Activated T-helper 1 cell treated with anti-CD3 and anti-CD28 coated beads, Interleukin-12 subunit alpha, Interleukin-12 subunit beta, Interleukin-2, Interleukin-4 antibody, amounts not matched to agents 30 ng/mL and 10 ng/mL and 1 ng/mL, durations not matched to agents 14 hours and 24 hours and 36 hours (primary cell): Measurements from ENCODE around the gene CEP20. TPM values are rescaled to one million over a fixed set of nuclear protein-coding genes. Genes with fewer than 3 reads are reported as not detected.

Experiments
- DNase-seq: peaks from one replicate; pipeline ENCODE4 v3.0.0; 2021; ENCODE audit warnings: low spot score
- H3K27ac Mint-ChIP-seq: one replicate; pipeline ENCODE4 v1.8.0; 2021; ENCODE audit warnings: mild to moderate bottlenecking, mixed read lengths
- H3K27me3 Mint-ChIP-seq: one replicate; pipeline ENCODE4 v1.8.0; 2022; ENCODE audit warnings: mild to moderate bottlenecking, moderate library complexity, mixed read lengths; ENCODE audit not compliant: insufficient read depth
- H3K36me3 Mint-ChIP-seq: one replicate; pipeline ENCODE4 v1.8.0; 2021; ENCODE audit warnings: low read depth, mixed read lengths
- H3K4me1 Mint-ChIP-seq: one replicate; pipeline ENCODE4 v1.8.0; 2021; ENCODE audit warnings: low read depth, mixed read lengths
- H3K4me3 Mint-ChIP-seq: one replicate; pipeline ENCODE4 v1.8.0; 2021; ENCODE audit warnings: mild to moderate bottlenecking, moderate library complexity, mixed read lengths
- H3K9me3 Mint-ChIP-seq: one replicate; pipeline ENCODE4 v1.8.0; 2021; ENCODE audit warnings: mixed read lengths
- intact Hi-C: fragments of 100-400 bp; cut with micrococcal nuclease; formaldehyde crosslinking; loops from one replicate; pipeline ENCODE4 v1.15.1; 2024
- total RNA-seq: library from RNA; stranded (reverse); gene quantifications from 2 replicates; pipeline ENCODE4 v1.2.3, GENCODE V29; 2022

Gene CEP20
- total RNA-seq, 1 donor from 2014 or later = 50.2 TPM

DNA sequence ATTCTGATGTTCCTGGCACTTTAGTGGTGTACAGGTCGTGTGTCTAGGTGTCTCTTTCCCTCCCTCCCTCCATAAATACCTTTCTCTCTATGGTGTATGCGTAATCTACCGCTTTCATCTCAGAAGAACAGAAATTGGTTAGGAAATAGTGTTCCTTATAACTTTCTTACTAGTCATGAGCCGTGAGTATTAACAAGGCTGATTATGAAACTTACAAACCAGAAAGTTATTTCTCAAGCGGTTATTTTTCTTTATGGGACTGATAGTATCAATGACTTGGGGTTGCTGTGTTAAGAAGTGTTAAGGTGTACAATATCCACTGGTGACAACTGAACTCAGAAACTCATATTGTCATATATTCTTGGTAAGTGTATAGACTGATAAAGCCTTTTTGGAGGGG, 18.4 kb downstream of the CEP20 start:
- no peak overlapping the region for H3K27ac Mint-ChIP-seq
- peaks cover 34% of the 10 kb centered on the region for H3K36me3 Mint-ChIP-seq
- H3K27me3 Mint-ChIP-seq = no peaks in the 10 kb centered on the region
- H3K4me1 Mint-ChIP-seq = peaks cover 6% of the 10 kb centered on the region
- no peaks in the 10 kb centered on the region for H3K9me3 Mint-ChIP-seq
- no peak overlapping the region for H3K4me3 Mint-ChIP-seq
- DNase-seq = no peak
- intact Hi-C loops = no loop called here

- H3K36me3 Mint-ChIP-seq = peaks cover 24% of the 10 kb centered on the region
- peaks cover 3% of the 10 kb centered on the region for H3K27me3 Mint-ChIP-seq
- H3K27ac Mint-ChIP-seq = no peak overlapping the region
- DNase-seq = no peak
- no peaks in the 10 kb centered on the region for H3K4me1 Mint-ChIP-seq
- H3K9me3 Mint-ChIP-seq = no peaks in the 10 kb centered on the region
- intact Hi-C loops = no loop called here
- no peak overlapping the region for H3K4me3 Mint-ChIP-seq
Observed at GRCh38 chr16:15866451-15866850, 22.0 kb downstream of the CEP20 start.

DNA sequence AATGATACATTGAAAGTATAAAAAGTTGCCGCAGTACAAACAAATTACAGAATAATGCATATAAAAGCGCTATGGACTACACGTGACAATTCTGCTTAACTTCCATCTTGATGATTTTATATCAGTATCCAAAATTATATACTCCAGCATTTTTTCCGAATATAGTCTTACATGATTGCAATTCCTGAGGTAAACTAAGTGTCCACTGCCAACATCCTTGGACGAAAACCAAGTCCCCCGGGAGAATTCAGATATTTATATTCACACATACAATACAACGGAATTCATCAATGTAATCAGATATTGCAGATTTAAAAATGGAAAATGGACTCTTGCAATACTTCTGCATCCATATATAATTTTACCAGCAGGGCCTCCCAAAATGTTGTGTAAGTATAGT, 22.7 kb downstream of the CEP20 start:
- intact Hi-C loops = no loop called here
- Mint-ChIP-seq H3K4me1 (no peaks in the 10 kb centered on the region), H3K27me3 (peaks cover 4% of the 10 kb centered on the region), H3K36me3 (peaks cover 24% of the 10 kb centered on the region), H3K4me3 (no peak overlapping the region), H3K9me3 (no peaks in the 10 kb centered on the region), H3K27ac (no peak overlapping the region)
- DNase-seq = no peak

- intact Hi-C loops = no loop called here
- H3K27ac Mint-ChIP-seq = no peak overlapping the region
- H3K4me3 Mint-ChIP-seq = no peak overlapping the region
Observed at GRCh38 chr16:15864939-15865338, 23.5 kb downstream of the CEP20 start.

DNA sequence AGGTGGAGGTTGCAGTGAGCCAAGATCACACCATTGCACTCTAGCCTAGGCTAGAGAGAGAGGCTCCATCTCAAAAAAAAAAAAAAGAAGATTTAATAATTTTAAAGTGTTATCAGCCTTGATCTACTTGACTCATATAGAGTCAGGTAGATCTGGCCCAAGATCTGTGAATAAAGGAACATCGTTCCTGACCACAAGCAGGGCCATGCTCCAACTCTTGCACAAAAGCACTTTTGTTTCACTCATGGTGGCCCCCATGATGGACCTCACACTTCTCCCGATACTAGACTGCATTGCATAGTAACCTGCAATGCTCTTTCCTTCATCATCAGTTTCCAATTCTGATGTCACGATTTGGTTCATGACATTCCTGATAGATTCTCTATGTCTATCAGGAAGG, 26.4 kb downstream of the CEP20 start:
- intact Hi-C loops = no loop called here
- peaks cover 10% of the 10 kb centered on the region for H3K36me3 Mint-ChIP-seq

More at GRCh38 chr16:15864939-15865338, 23.5 kb downstream of the CEP20 start:
- H3K27me3 Mint-ChIP-seq = peaks cover 4% of the 10 kb centered on the region
- H3K4me1 Mint-ChIP-seq = no peaks in the 10 kb centered on the region
- peaks cover 20% of the 10 kb centered on the region for H3K36me3 Mint-ChIP-seq
- DNase-seq = no peak
- no peaks in the 10 kb centered on the region for H3K9me3 Mint-ChIP-seq

DNA sequence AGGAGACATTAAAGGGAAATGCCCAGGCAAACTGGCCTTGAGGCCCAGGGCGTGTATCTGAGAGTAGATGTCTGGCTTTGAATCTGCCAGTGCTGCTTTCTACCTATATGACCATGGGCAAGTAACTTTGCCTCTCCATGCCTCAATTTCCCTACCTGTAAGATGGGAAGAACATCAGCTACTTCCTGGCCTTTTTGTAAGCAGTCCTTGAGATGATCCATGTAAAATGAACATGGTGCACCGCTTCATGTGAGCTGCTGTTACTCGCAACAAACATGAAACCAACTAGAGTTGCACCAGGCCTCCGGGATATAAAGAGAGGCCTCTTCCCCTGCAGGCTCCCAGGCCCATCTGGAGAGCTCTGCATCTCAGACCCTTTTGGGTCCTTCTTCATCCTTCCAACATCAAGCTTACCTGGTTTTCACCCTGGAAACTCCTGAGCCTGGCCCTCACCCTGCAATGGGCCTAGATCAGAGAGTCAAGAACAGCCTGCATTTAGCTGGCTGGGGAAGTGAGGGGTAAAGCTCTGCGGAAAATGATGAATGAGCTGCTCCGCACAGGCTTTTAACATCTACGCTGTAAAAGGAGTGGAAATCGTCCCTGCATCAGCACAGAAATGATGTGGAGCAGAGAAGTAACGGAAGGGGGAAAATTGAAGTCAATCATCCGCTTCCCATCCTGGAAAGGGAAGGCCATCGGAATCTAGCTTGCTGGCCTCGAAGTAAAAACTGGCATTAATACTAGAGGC, 29.3 kb downstream of the CEP20 start:
- H3K27me3 Mint-ChIP-seq = peaks cover 39% of the 10 kb centered on the region
- H3K9me3 Mint-ChIP-seq = no peaks in the 10 kb centered on the region
- intact Hi-C loops = no loop called here
- H3K27ac Mint-ChIP-seq = no peak overlapping the region
- no peak overlapping the region for H3K4me3 Mint-ChIP-seq
- H3K4me1 Mint-ChIP-seq = peaks cover 7% of the 10 kb centered on the region
- DNase-seq = no peak
- H3K36me3 Mint-ChIP-seq = no peaks in the 10 kb centered on the region

More for the DNA sequence above, 26.4 kb downstream of the CEP20 start:
- peaks cover 7% of the 10 kb centered on the region for H3K4me1 Mint-ChIP-seq
- peaks cover 18% of the 10 kb centered on the region for H3K27me3 Mint-ChIP-seq
- no peaks in the 10 kb centered on the region for H3K9me3 Mint-ChIP-seq
- DNase-seq = no peak
- H3K4me3 Mint-ChIP-seq = no peak overlapping the region
- no peak overlapping the region for H3K27ac Mint-ChIP-seq

DNA sequence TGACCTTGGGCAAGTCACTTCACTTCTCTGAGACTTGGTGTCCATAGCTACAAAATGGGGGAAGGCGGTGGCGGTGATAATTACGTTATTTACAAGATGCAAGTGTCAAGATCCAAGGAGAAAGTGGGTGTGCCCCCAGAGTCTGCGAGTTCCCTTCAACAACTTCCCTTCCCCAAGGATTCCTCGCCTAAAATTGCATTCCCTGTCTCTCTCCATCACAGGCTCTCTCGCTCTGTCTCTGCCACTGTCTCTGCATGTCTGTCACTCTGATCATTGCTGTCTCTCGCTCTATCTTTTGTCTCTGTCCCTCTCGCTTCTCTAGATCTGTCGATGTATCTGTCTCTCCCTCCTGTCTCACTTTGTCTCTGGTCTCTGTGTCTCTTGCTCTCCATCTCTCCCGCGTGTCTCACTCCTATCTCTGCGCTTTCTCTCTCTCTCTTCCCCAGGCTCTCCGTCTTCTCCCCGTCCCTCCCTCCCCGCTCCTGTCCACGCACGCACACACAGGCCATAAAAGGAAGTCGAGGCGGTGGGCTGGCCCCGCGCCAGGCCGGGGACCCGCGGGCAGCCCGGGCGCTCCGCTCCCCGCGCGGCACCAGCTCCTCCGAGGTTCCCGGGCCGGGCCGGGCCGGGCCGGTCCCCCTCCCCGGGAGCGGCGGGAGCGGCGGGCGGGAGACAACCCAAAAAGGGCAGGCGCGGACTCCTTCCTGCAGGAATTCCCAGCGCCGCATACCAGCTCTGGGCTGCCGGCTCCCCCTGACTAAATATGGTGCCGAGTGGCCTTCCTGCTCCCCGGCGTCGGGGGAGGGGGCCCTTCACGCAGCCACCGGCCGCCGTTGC, 30.5 kb downstream of the CEP20 start:
- H3K27me3 Mint-ChIP-seq = peaks cover 39% of the 10 kb centered on the region
- H3K27ac Mint-ChIP-seq = no peak overlapping the region
- H3K4me3 Mint-ChIP-seq = peak overlapping the region; percentile 54
- no peaks in the 10 kb centered on the region for H3K36me3 Mint-ChIP-seq
- DNase-seq = no peak
- H3K4me1 Mint-ChIP-seq = peaks cover 7% of the 10 kb centered on the region
- no peaks in the 10 kb centered on the region for H3K9me3 Mint-ChIP-seq
- intact Hi-C loops = no loop called here

DNA sequence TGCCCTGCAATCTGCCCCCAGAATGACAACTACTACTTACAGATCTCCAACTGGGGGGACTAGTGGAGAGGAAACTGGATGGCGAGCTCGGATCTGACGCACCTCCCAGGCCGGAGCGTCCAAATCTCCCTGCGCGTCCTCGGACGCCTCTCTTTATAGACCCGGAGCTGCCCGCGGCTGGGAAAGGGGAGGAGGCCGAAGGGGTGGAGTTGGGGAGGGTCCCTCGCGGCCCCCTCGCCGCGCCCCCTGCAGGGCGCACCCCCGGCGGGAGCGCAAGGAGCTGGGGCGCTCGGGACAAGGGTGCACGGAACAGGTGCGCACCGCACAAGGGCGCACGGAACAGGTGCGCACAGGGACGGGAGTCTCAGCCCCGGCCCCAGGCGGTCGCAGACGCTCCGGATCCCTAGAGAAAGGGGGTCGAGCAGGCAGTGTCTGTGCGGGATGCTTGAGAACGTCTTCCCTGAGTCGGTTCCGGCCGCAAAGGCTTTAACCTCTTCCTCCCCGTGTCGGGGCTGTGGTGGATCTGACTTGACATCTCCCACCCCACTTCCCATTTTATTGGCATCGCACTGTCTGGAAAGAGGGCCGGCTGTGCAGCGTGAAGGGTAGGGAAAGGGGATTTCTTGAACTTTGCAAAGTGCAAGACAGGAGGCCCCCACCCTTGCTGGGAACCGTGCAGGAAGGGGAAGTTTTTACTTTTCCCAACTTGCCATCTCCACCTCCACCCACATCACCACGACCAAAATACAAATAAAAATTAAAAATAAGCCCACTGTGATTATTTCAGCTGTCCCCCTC, 31.3 kb downstream of the CEP20 start, which contains the start of gene MYH11:
TSS of gene MYH11 (minus strand) at position 128 of the 798 bp plus-strand sequence. CDS start 18,776 bp downstream, outside the sequence.
- DNase-seq = no peak
- H3K4me1 Mint-ChIP-seq = peaks cover 7% of the 10 kb centered on the region
- H3K27me3 Mint-ChIP-seq = peaks cover 39% of the 10 kb centered on the region
- H3K4me3 Mint-ChIP-seq = peak within 1 kb of the TSS; percentile 54
- intact Hi-C loops = no loop called here
- no peak within 1 kb of the TSS for H3K27ac Mint-ChIP-seq
- no peaks in the 10 kb centered on the region for H3K9me3 Mint-ChIP-seq
- no peaks in the 10 kb centered on the region for H3K36me3 Mint-ChIP-seq

- Mint-ChIP-seq H3K36me3 (no peaks in the 10 kb centered on the region), H3K27me3 (peaks cover 40% of the 10 kb centered on the region)
Observed at GRCh38 chr16:15856182-15856581, 32.2 kb downstream of the CEP20 start.

DNA sequence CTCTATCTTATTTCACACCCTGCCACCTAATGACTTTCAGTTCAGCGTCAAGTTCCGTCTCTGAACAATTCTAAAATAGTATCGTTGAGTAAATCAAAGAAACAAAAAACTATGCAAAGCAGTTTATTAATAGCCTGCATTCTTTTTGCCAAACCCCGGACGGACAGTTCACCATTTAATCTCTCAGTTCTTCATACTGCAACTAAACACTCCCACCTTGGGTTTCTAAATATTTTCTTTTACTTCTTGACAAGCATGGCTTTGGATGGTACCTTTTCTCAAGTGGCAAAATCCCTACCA, 32.7 kb downstream of the CEP20 start:
- Mint-ChIP-seq H3K27ac (no peak overlapping the region), H3K4me1 (peaks cover 7% of the 10 kb centered on the region), H3K27me3 (peaks cover 40% of the 10 kb centered on the region), H3K4me3 (no peak overlapping the region), H3K36me3 (no peaks in the 10 kb centered on the region), H3K9me3 (no peaks in the 10 kb centered on the region)
- no peak for DNase-seq
- intact Hi-C loops = no loop called here

More at GRCh38 chr16:15856182-15856581, 32.2 kb downstream of the CEP20 start:
- Mint-ChIP-seq H3K9me3 (no peaks in the 10 kb centered on the region), H3K4me3 (no peak overlapping the region), H3K27ac (no peak overlapping the region), H3K4me1 (peaks cover 7% of the 10 kb centered on the region)
- DNase-seq = no peak
- intact Hi-C loops = no loop called here

GRCh38 chr16:15854906-15855703, 33.3 kb downstream of the CEP20 start:
- Mint-ChIP-seq H3K27me3 (peaks cover 40% of the 10 kb centered on the region), H3K4me1 (peaks cover 7% of the 10 kb centered on the region), H3K4me3 (no peak overlapping the region), H3K27ac (no peak overlapping the region), H3K9me3 (no peaks in the 10 kb centered on the region), H3K36me3 (no peaks in the 10 kb centered on the region)
- DNase-seq = no peak
- intact Hi-C loops = no loop called here

GRCh38 chr16:15854061-15854460, 34.3 kb downstream of the CEP20 start:
- Mint-ChIP-seq H3K9me3 (no peaks in the 10 kb centered on the region), H3K27ac (no peak overlapping the region), H3K27me3 (peaks cover 40% of the 10 kb centered on the region), H3K36me3 (no peaks in the 10 kb centered on the region), H3K4me3 (no peak overlapping the region), H3K4me1 (peaks cover 7% of the 10 kb centered on the region)
- intact Hi-C loops = no loop called here
- no peak for DNase-seq
